K562 (cell line): ENCODE data around the gene DGKZ. TPM values are rescaled to one million over a fixed set of nuclear protein-coding genes. Genes with fewer than 3 reads are reported as not detected.

Source experiments
- ATAC-seq: fragments of 200-7000 bp; cut with Tn5 transposase; 3 replicates; pipeline ENCODE4 v1.9.1; 2020; ENCODE audit warnings: moderate library complexity
- BruUV-seq: library from RNA; stranded (reverse); fragments of 400-500 nt; replicated peaks from 2 replicates; lab custom pipeline; 2021; lab: Mats Ljungman, UMichigan
- CTCF ChIA-PET: fragments of 300-600 bp; formaldehyde crosslinking; extraction: SDS; loops from one replicate; lab custom pipeline; 2021; ENCODE audit warnings: low intra/inter-chr PET ratio; lab: Yijun Ruan, JAX
- POLR2A ChIA-PET: fragments of 300-600, 350-650 bp; sonication (Branson Sonifier 250); formaldehyde crosslinking; extraction: SDS; loops from one replicate; lab custom pipeline; 2021; ENCODE audit warnings: antibody characterized with exemption, inconsistent platforms; lab: Yijun Ruan, JAX
- DNase-seq, 4 experiments: peaks; one replicate each; pipeline versions ENCODE4 v3.0.0 to v3.0.0-alpha.2; 2011 to 2018; ENCODE audit warnings: low spot score in 3 of 4, mixed read lengths in 3 of 4; ENCODE audit errors: extremely low read depth in 1 of 4
- FAIRE-seq: peaks from 2 replicates; lab custom pipeline; 2011; peaks lifted over from hg19 to GRCh38; lab: Jason Lieb, UNC
- H2AFZ ChIP-seq: 2 replicates; pipeline ENCODE4 v1.6.0; 2011; ENCODE audit warnings: low read depth, low read length, control low read depth, inconsistent platforms
- H3K27ac ChIP-seq: fragments of 200-600 bp; 3 replicates; pipeline ENCODE4 v1.8.0; 2011; ENCODE audit warnings: low read depth, mild to moderate bottlenecking, control low read depth, inconsistent platforms, low read length, moderate library complexity, mixed read lengths; ENCODE audit errors: extremely low read depth
- H3K27me3 ChIP-seq, 2 experiments: fragments of 300-600 bp in 1 of 2; 2 replicates in 1 of 2; 3 replicates in 1 of 2; pipeline versions ENCODE4 v1.6.0 to v1.8.0; 2011; ENCODE audit warnings: inconsistent platforms in 2 of 2, low read length in 2 of 2, mild to moderate bottlenecking in 1 of 2, mixed read lengths in 1 of 2, moderate library complexity in 1 of 2; ENCODE audit not compliant: control insufficient read depth in 2 of 2, insufficient read depth in 2 of 2
- H3K36me3 ChIP-seq: fragments of 300-600 bp; 3 replicates; pipeline ENCODE4 v1.8.0; 2011; ENCODE audit warnings: mild to moderate bottlenecking, low read length, inconsistent platforms; ENCODE audit not compliant: control insufficient read depth, insufficient read depth
- H3K4me1 ChIP-seq, 2 experiments: fragments of 200-600 bp in 1 of 2; replicated peaks in 1 of 2; 2 replicates in 1 of 2; 3 replicates in 1 of 2; pipeline versions ENCODE4 v1.5.1 to v1.8.0; 2011; ENCODE audit warnings: inconsistent platforms in 2 of 2, low read length in 2 of 2, mild to moderate bottlenecking in 1 of 2, mixed read lengths in 1 of 2, moderate library complexity in 1 of 2; ENCODE audit not compliant: control insufficient read depth in 2 of 2, insufficient read depth in 2 of 2
- H3K4me2 ChIP-seq: 2 replicates; pipeline ENCODE4 v1.6.1; 2011; ENCODE audit warnings: low read length, control low read depth, inconsistent platforms, mixed read lengths; ENCODE audit not compliant: insufficient read depth
- H3K4me3 ChIP-seq: fragments of 200-600 bp; sonication (generic), shearing (Covaris generic); 2 replicates; pipeline ENCODE4 v1.5.1; 2016; ENCODE audit warnings: control low read depth, inconsistent platforms
- H3K79me2 ChIP-seq: fragments of 200-600 bp; 3 replicates; pipeline ENCODE4 v1.8.0; 2011; ENCODE audit warnings: low read length, inconsistent platforms; ENCODE audit not compliant: control insufficient read depth, insufficient read depth
- H3K9ac ChIP-seq, 2 experiments: 2 replicates each; pipeline versions ENCODE4 v1.6.0 to v1.6.1; 2011; ENCODE audit warnings: low read depth in 2 of 2, low read length in 2 of 2, control low read depth in 1 of 2, inconsistent platforms in 1 of 2, mild to moderate bottlenecking in 1 of 2, mixed read lengths in 1 of 2; ENCODE audit not compliant: insufficient read depth in 1 of 2
- H3K9me1 ChIP-seq: one replicate; pipeline ENCODE4 v1.6.0; 2011; ENCODE audit warnings: inconsistent platforms, mild to moderate bottlenecking, low read length, moderate library complexity; ENCODE audit not compliant: control insufficient read depth, insufficient read depth
- H3K9me3 ChIP-seq: replicated peaks from 2 replicates; pipeline ENCODE4 v1.5.1; 2011; ENCODE audit warnings: low read depth, low read length, inconsistent platforms; ENCODE audit not compliant: control insufficient read depth, insufficient read depth
- H4K20me1 ChIP-seq: replicated peaks from 2 replicates; pipeline ENCODE4 v1.6.1; 2011; ENCODE audit warnings: low read length, inconsistent platforms, mixed read lengths; ENCODE audit not compliant: control insufficient read depth, insufficient read depth
- CC2D1A ChIP-seq: fragments of 450-650 bp; IDR thresholded peaks from 2 replicates; pipeline ENCODE4 v1.6.1; 2017; ENCODE audit warnings: mild to moderate bottlenecking
- EP300 ChIP-seq: IDR thresholded peaks from 2 replicates; pipeline ENCODE4 v1.6.1; 2012; ENCODE audit warnings: low read length, improper control_type of control experiment
- FOXJ3 ChIP-seq: sonication (generic); formaldehyde crosslinking; IDR thresholded peaks from 2 replicates; pipeline ENCODE4 v1.4.0; 2020; ENCODE audit warnings: mild to moderate bottlenecking, missing genetic modification reagents
- HSF4 ChIP-seq: fragments of 250-450 bp; sonication (Bioruptor Pico); IDR thresholded peaks from 2 replicates; pipeline ENCODE4 v2.1.2; 2022; ENCODE audit warnings: mild to moderate bottlenecking, moderate library complexity, borderline replicate concordance
- MCM7 ChIP-seq, 2 experiments: fragments of 450-650 bp; IDR thresholded peaks; 2 replicates each; pipeline ENCODE4 v1.6.1; 2016 to 2018
- MTA1 ChIP-seq: fragments of 450-650 bp; IDR thresholded peaks from 2 replicates; pipeline ENCODE4 v1.6.1; 2017; ENCODE audit warnings: borderline replicate concordance
- SMAD1 ChIP-seq: fragments of 150-350 bp; IDR thresholded peaks from 2 replicates; pipeline ENCODE4 v1.6.1; 2014; ENCODE audit warnings: low read length, low read depth; ENCODE audit not compliant: partially characterized antibody
- WHSC1 ChIP-seq: IDR thresholded peaks from one replicate; pipeline ENCODE4 v1.6.1; 2012; ENCODE audit warnings: low read length, control low read depth, inconsistent platforms
- WGBS: fragments of 100-300 bp; shearing (Covaris generic); methylation state at CpG from one replicate; pipeline ENCODE4 v1.1.6; 2016; ENCODE audit warnings: low coverage, mixed read lengths; ENCODE audit not compliant: insufficient coverage; ENCODE audit errors: missing lambda C conversion rate; 5-methylcytosine and 5-hydroxymethylcytosine counted together
- in situ Hi-C: fragments of 300-500 bp; cut with MboI; formaldehyde crosslinking; loops from 4 replicates; pipeline ENCODE4 v1.15.0; 2018; ENCODE audit warnings: inconsistent platforms, mixed read lengths
- intact Hi-C: fragments of 100-400 bp; cut with micrococcal nuclease; formaldehyde crosslinking; loops from 2 replicates; pipeline ENCODE4 v1.14.2; 2022
- polyA plus RNA-seq, 8 experiments: library from polyadenylated mRNA; depleted of rRNA in 4 of 8; stranded (reverse) in 5 of 8; unstranded in 3 of 8; fragments of >200 nt; fragmentation: Nextera tagmentation in 2 of 8; fragmentation: Illumina TruSeq in 1 of 8; extraction: Ambion mirVana in 2 of 8; extraction: Trizol in 1 of 8; gene quantifications; 2 replicates each; pipeline versions ENCODE4 v1.2.1 to v1.2.3, GENCODE V29; 2011 to 2014; ENCODE audit warnings: inconsistent platforms in 1 of 8, missing spikeins in 1 of 8
- total RNA-seq, 7 experiments: library from RNA; depleted of rRNA in 6 of 7; stranded (reverse); fragments of >200 nt in 6 of 7; fragmentation: Illumina TruSeq in 2 of 7; extraction: Trizol in 2 of 7; gene quantifications; 2 replicates each; pipeline versions ENCODE4 v1.2.1 to v1.2.3, GENCODE V29; 2011 to 2021; ENCODE audit warnings: low replicate concordance in 1 of 7
- TF ChIP-seq, protein P1 (sequence below): fragments of 150-350 bp; conservative IDR thresholded peaks from 2 replicates; pipeline ENCODE4 v1.6.1; 2014; ENCODE audit warnings: low read length

DGKZ gene
- total and polyA plus RNA-seq, 9 of the 15 experiments (the other 6 are each of a cell fraction or from before 2014, with no cell fraction given): 0.51 to 100 (median 44.2) TPM

GRCh38 chr11:46351606-46352005 is 4.3 kb downstream of the DGKZ start:
- ChIA-PET CTCF (interaction anchor here (0.9 to 1.2 kb wide), 3 partner anchors 9 to 18 kb away, joined by 5 to 6 read pairs (median 5); no protein-coding TSS in a partner anchor), POLR2A (interaction anchor here (0.6 to 1.9 kb wide), 11 partner anchors 9 to 201 kb away, joined by 3 to 10 read pairs (median 4); no protein-coding TSS in a partner anchor)
- BruUV-seq: no TSS peak
- intact Hi-C loops: loop anchor here (1.0 to 2.0 kb wide), 2 partner anchors 16 to 29 kb away; partner anchors contain the start of gene MDK
- TF ChIP-seq WHSC1: no peak
- TF ChIP-seq HSF4 (CRISPR knock-in tag): no peak
- no peak for TF ChIP-seq MCM7 (IDR thresholded peaks at IDR 0.05)
- no peak for TF ChIP-seq SMAD1
- no peak for TF ChIP-seq FOXJ3 (CRISPR knock-in tag)
- TF ChIP-seq CC2D1A: no peak
- no peak for TF ChIP-seq MTA1
- TF ChIP-seq EP300: no peak
- TF ChIP-seq, protein P1, sequence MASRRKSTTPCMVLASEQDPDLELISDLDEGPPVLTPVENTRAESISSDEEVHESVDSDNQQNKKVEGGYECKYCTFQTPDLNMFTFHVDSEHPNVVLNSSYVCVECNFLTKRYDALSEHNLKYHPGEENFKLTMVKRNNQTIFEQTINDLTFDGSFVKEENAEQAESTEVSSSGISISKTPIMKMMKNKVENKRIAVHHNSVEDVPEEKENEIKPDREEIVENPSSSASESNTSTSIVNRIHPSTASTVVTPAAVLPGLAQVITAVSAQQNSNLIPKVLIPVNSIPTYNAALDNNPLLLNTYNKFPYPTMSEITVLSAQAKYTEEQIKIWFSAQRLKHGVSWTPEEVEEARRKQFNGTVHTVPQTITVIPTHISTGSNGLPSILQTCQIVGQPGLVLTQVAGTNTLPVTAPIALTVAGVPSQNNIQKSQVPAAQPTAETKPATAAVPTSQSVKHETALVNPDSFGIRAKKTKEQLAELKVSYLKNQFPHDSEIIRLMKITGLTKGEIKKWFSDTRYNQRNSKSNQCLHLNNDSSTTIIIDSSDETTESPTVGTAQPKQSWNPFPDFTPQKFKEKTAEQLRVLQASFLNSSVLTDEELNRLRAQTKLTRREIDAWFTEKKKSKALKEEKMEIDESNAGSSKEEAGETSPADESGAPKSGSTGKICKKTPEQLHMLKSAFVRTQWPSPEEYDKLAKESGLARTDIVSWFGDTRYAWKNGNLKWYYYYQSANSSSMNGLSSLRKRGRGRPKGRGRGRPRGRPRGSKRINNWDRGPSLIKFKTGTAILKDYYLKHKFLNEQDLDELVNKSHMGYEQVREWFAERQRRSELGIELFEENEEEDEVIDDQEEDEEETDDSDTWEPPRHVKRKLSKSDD: no peak
- H3K9me3 ChIP-seq: no peaks in the 10 kb centered on the region
- H3K9me1 ChIP-seq: no peaks in the 10 kb centered on the region
- 58% methylated on average over 5 of the region's 5 CpGs for WGBS
- no peaks in the 10 kb centered on the region for H3K27me3 ChIP-seq
- in situ Hi-C loops: no loop called here
- H3K9ac ChIP-seq: peak overlapping the region; percentile 60 to 88; a peak in 3 of 4 replicates
- H3K27ac ChIP-seq: no peak overlapping the region; the same call in 2 of the 3 replicates
- no peak overlapping the region for H3K4me3 ChIP-seq
- no peak for FAIRE-seq
- H3K36me3 ChIP-seq: peaks cover 64% of the 10 kb centered on the region; the same call in 2 of the 3 replicates
- H2AFZ ChIP-seq: no peak overlapping the region
- no peak for DNase-seq
- peaks cover 75% of the 10 kb centered on the region for H3K79me2 ChIP-seq
- peak overlapping the region; percentile 44; the same call in 1 of the 2 replicates for H3K4me2 ChIP-seq
- peaks cover 21% of the 10 kb centered on the region for H4K20me1 ChIP-seq
- no peak for ATAC-seq
- H3K4me1 ChIP-seq: peaks cover 36 to 59% of the 10 kb centered on the region in 2 experiments
